Left lung (tissue), 10 donors: ENCODE results near the gene GCNT3. TPM values are rescaled to one million over a fixed set of nuclear protein-coding genes. Genes with fewer than 3 reads are reported as not detected.

ENCODE experiments used
- ATAC-seq: fragments of 200-7000 bp; cut with Tn5 transposase; one replicate; pipeline ENCODE4 v1.9.1; 2020; ENCODE audit warnings: moderate library complexity
- DNase-seq, 4 donors: peaks; one replicate each; pipeline ENCODE4 v3.0.0-alpha.2; 2013 to 2020
- H3K27ac ChIP-seq, 2 donors: fragments of 200-600 bp; sonication (generic) in 1 of 2; one replicate each; pipeline versions ENCODE4 v1.5.0 to v1.8.0; 2020 to 2021
- H3K27me3 ChIP-seq, 2 donors: fragments of 200-600 bp; sonication (generic) in 1 of 2; one replicate each; pipeline versions ENCODE4 v1.5.0 to v1.8.0; 2020 to 2021
- H3K36me3 ChIP-seq, 2 donors: fragments of 200-600 bp; sonication (generic) in 1 of 2; one replicate each; pipeline versions ENCODE4 v1.5.0 to v1.8.0; 2020 to 2021
- H3K4me1 ChIP-seq, 2 donors: fragments of 200-600 bp; one replicate each; pipeline ENCODE4 v1.8.0; 2021
- H3K4me3 ChIP-seq, 2 donors: fragments of 200-600 bp; sonication (generic) in 1 of 2; one replicate each; pipeline versions ENCODE4 v1.5.0 to v1.8.0; 2020 to 2021; ENCODE audit warnings: mild to moderate bottlenecking in 1 of 2
- H3K9me3 ChIP-seq, 2 donors: fragments of 200-600 bp; sonication (generic) in 1 of 2; one replicate each; pipeline versions ENCODE4 v1.5.0 to v1.8.0; 2020 to 2021
- CTCF ChIP-seq, 2 donors: fragments of 200-600 bp; sonication (generic) in 1 of 2; IDR thresholded peaks; one replicate each; pipeline versions ENCODE4 v1.5.0 to v1.8.0; 2021; ENCODE audit warnings: antibody characterized with exemption in 2 of 2
- intact Hi-C, 2 donors: fragments of 100-400 bp; cut with DNase I; formaldehyde crosslinking; loops; one replicate each; pipeline versions ENCODE4 v1.11.2 to v1.14.2; 2022
- polyA plus RNA-seq, 6 donors: library from polyadenylated mRNA; unstranded; fragments of 120-200 nt; gene quantifications; one replicate each; pipeline ENCODE4 v1.2.1, GENCODE V29; 2013; ENCODE audit not compliant: insufficient read length in 6 of 6
- total RNA-seq, 2 donors: library from RNA; stranded (reverse); fragmentation: NEBNext Ultra II Directional; extraction: Animal tissue kit (Norgen Biotek cat#: 25700); gene quantifications; one replicate each; pipeline ENCODE4 v1.2.1, GENCODE V29; 2021
- donor health status: DM: no; HTN: yes; CAD: no.
- donor health status: DM: no; HTN: no; CAD: no.

Gene GCNT3
- total and polyA plus RNA-seq, 8 donors: 0.41 to 7.3 (median 0.88) TPM

DNA sequence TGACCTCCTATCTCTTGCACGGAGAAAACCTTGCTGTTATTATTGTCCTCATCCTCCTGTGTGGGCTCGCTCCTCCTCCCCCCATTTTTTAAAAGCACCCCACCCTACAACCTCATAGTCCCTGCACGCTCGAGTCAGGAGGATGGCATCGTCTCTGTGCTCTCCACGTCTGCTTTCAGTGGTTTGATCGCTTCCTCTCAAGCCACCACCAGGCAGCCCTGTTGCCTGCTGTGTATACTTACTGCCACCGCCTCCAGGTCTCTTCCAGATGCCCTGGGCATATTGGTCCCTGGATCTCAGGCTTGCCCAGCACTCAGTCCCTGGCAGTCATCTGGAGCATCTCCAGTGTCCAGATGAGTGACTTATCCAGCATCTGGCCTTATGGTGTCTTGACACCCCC lies 42.1 kb upstream of the GCNT3 start:
- no peak for TF ChIP-seq CTCF (IDR thresholded peaks at IDR 0.05)
- H3K27me3 ChIP-seq: peaks cover 0 to 12% of the 10 kb centered on the region in 2 donors
- DNase-seq: no peak
- no peaks in the 10 kb centered on the region for H3K4me1 ChIP-seq
- H3K27ac ChIP-seq: no peak overlapping the region
- no peak for ATAC-seq
- H3K4me3 ChIP-seq: no peak overlapping the region
- peaks cover 0 to 9% of the 10 kb centered on the region in 2 donors for H3K9me3 ChIP-seq
- no peaks in the 10 kb centered on the region for H3K36me3 ChIP-seq
- intact Hi-C loops: no loop called here

DNA sequence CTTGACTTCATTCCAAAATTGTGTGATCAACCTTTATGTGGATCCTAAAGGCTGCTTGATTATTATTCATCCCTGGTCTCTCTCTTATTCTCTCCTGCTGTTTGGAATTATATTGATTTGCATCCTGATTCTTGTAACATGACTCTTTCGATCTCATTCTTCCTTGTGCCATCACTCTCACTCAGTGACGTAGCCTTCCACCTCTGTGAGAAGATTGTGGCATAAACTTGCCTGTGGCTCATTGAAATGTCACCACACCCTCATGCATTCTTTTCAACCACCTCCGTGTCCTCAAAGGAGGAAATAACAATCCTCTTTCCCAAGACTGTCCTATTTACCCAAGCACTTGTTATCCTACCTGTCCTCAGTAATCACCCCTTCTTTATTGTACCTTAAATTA lies 41.3 kb upstream of the GCNT3 start:
- no peaks in the 10 kb centered on the region for H3K36me3 ChIP-seq
- ATAC-seq (peak; percentile 14), DNase-seq (no peak)
- no peak overlapping the region for H3K4me3 ChIP-seq
- no peaks in the 10 kb centered on the region for H3K4me1 ChIP-seq
- intact Hi-C loops: no loop called here
- peaks cover 0 to 12% of the 10 kb centered on the region in 2 donors for H3K27me3 ChIP-seq
- H3K9me3 ChIP-seq: peaks cover 0 to 6% of the 10 kb centered on the region in 2 donors
- TF ChIP-seq CTCF (IDR thresholded peaks at IDR 0.05): no peak
- no peak overlapping the region for H3K27ac ChIP-seq

DNA sequence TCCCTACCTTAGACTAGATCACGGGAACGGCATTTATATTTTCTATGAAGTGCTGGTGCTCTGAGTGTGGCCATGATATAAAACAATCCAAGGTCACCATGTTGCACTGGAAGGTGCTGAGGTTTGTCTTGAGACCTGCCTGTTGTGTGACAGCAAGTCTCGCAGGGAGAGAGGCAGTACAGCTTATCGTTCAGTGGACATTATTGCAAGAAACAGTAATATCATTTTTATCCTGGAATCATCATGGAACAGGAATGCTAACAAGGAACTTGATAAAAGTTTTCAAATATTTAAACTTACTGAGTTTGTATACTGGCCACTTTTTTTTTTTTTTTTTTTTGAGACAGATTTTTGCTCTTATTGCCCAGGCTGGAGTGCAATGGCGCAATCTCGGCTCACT lies 40.0 kb upstream of the GCNT3 start:
- Histone ChIP-seq H3K4me3 (no peak overlapping the region), H3K9me3 (no peaks in the 10 kb centered on the region), H3K27ac (no peak overlapping the region), H3K36me3 (no peaks in the 10 kb centered on the region), H3K27me3 (peaks cover 0 to 12% of the 10 kb centered on the region in 2 donors), H3K4me1 (no peaks in the 10 kb centered on the region)
- DNase-seq (no peak), ATAC-seq (no peak)
- intact Hi-C loops: no loop called here
- no peak for TF ChIP-seq CTCF (IDR thresholded peaks at IDR 0.05)

GRCh38 chr15:59583088-59583487 lies 28.5 kb upstream of the GCNT3 start:
- intact Hi-C loops: no loop called here
- Histone ChIP-seq H3K4me1 (no peaks in the 10 kb centered on the region), H3K27ac (no peak overlapping the region), H3K9me3 (no peaks in the 10 kb centered on the region), H3K4me3 (no peak overlapping the region), H3K36me3 (no peaks in the 10 kb centered on the region), H3K27me3 (no peaks in the 10 kb centered on the region)
- TF ChIP-seq CTCF (IDR thresholded peaks at IDR 0.05): no peak
- DNase-seq: no peak
- ATAC-seq: no peak

DNA sequence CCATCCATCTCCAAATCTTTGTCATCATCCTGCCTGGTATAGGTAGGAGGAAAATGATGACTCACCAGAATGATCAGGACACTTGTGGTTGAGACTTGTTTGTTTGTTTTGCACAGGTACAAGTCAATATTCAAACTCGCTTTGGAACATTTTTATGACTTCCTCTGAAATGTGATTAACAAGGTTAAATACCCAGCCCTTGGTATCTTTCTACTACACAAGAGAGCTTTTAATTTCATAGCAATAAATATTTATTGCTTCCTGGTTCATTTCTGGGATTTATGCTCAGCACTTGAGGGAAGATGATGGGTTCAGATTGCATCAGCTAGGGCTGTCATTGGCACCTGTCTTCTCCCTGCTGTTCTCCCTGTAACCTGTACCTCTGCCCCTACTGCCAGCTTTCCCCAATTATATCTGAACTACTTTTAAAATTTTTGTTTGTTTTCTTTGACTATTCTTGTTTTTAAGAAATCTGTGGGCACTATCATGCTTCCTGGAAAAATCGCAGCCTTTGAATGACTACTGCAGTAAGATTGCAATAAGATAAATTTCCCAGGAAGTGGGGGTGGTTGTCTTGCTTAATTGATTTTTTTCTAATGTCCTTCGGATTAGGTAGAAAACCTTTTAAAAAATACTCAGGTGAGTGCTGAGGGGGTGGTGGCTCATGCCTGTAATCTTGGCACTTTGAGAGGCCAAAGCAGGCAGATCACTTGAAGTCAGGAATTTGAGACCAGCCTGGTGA lies 24.3 kb upstream of the GCNT3 start:
- no peak overlapping the region for H3K27ac ChIP-seq
- no peaks in the 10 kb centered on the region for H3K36me3 ChIP-seq
- no peak for TF ChIP-seq CTCF (IDR thresholded peaks at IDR 0.05)
- H3K9me3 ChIP-seq: no peaks in the 10 kb centered on the region
- peaks cover 0 to 18% of the 10 kb centered on the region in 2 donors for H3K27me3 ChIP-seq
- intact Hi-C loops: no loop called here
- H3K4me3 ChIP-seq: no peak overlapping the region
- no peak for DNase-seq
- ATAC-seq: peak; percentile 49
- H3K4me1 ChIP-seq: no peaks in the 10 kb centered on the region
